HFF-Myc (cell line): ENCODE measurements around the gene DNALI1.
A peak's percentile ranks its signal among the peaks of the same experiment; 100 is the strongest.

ENCODE experiments used
- DNase-seq: peaks from one replicate; pipeline ENCODE4 v3.0.0-alpha.2; 2011; ENCODE audit warnings: low read depth; ENCODE audit errors: extremely low read depth
- H3K4me3 ChIP-seq: replicated peaks from 2 replicates; pipeline ENCODE4 v1.5.1; 2011; ENCODE audit warnings: low read depth, mild to moderate bottlenecking, control low read depth, low read length
- CTCF ChIP-seq: IDR thresholded peaks from 2 replicates; pipeline ENCODE4 v1.5.1; 2012; ENCODE audit warnings: mild to moderate bottlenecking, low read depth, low read length, control low read depth; ENCODE audit errors: missing control alignments

Gene DNALI1

GRCh38 chr1:37596182-37596667, 39.5 kb downstream of the DNALI1 start:
- peak overlapping the region; percentile 76 for H3K4me3 ChIP-seq
- no peak for DNase-seq
- no peak for TF ChIP-seq CTCF

GRCh38 chr1:37599940-37600339, 43.2 kb downstream of the DNALI1 start:
- no peak for TF ChIP-seq CTCF
- no peak for DNase-seq
- H3K4me3 ChIP-seq = no peak overlapping the region

- no peak for DNase-seq
- no peak for TF ChIP-seq CTCF
- no peak overlapping the region for H3K4me3 ChIP-seq
Measured at GRCh38 chr1:37601441-37601840, 44.7 kb downstream of the DNALI1 start.

GRCh38 chr1:37602750-37603694, 46.3 kb downstream of the DNALI1 start:
- TF ChIP-seq CTCF = peak; percentile 83
- no peak for DNase-seq
- H3K4me3 ChIP-seq = no peak overlapping the region

GRCh38 chr1:37605061-37605650, 48.4 kb downstream of the DNALI1 start:
- no peak overlapping the region for H3K4me3 ChIP-seq
- TF ChIP-seq CTCF = no peak
- no peak for DNase-seq

GRCh38 chr1:37605806-37606474, 49.2 kb downstream of the DNALI1 start:
- TF ChIP-seq CTCF = no peak
- DNase-seq = no peak
- H3K4me3 ChIP-seq = no peak overlapping the region
